ELR (cell line): ENCODE data around the gene JADE3.

Experiments used
- DNase-seq: peaks from one replicate; pipeline ENCODE4 v3.0.0-alpha.2; 2015; ENCODE audit warnings: low read depth

The JADE3 gene

DNA sequence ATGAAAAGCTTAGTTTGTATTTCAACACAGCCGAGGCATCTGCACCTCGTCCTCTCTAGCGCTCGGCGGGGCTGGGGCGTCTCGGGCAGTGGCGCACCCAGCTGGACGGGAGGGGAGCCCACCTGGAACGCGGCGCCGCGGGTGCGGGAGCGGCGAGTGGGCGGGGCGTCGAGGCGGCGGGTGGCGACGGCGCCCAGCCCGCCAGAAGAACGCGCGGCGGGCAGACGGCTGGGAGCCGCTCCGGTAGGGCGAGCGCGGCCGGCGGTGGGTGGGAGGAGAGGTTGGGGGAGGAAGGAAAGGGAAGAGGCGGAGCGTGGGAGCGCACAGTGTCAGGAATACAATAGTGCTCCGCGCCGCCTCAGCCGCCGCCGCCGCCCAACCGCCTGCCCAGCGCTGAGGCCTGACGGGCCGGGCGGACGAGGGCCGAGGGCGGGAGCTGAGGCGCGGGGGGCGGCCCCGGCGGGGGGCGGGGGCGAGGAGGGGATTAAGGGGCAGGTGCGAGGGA, at the start of gene JADE3:
Gene JADE3 (plus strand): TSS at position 324 of the 505 bp plus-strand sequence. CDS start 72,474 bp downstream, outside the sequence.
- DNase-seq: peak; percentile 75

DNA sequence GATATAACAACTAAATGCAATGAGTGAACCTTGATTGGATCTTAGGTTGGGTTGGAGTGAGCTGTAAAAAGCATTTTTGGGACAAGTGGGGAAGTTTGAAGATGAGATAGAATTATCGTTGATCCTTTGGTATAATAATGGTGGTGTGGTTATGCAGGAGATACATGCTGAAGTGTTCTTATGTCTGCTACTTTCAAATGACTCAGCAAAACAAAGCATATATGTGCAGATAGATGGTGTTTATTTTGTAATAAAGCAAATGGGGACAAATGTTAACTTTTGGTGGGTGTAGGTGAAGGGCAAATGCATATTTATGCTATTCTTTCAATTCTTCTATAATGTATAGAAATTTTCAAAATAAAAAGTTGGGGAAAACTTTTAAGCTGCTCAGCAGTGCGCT, 49.1 kb upstream of the JADE3 start:
- DNase-seq: no peak

DNA sequence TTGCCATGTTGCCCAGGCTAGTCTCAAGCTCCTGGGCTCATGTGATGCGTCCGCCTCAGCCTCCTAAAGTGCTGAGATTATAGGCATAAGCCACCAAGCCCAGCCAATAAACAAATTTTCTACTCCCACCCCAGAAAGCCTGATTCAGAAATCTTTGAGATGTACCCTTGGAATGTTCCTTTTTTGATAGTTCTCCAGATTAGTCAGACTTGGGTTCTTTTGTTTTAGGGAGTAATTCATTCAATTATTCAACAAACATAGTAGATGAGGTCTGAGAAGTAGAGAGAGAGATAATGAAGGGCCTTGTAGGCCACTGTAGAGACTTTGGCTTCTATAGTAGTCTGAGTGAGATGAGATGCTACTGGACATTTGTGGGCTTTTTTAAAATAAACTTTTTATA, 47.6 kb upstream of the JADE3 start:
- DNase-seq: no peak

DNA sequence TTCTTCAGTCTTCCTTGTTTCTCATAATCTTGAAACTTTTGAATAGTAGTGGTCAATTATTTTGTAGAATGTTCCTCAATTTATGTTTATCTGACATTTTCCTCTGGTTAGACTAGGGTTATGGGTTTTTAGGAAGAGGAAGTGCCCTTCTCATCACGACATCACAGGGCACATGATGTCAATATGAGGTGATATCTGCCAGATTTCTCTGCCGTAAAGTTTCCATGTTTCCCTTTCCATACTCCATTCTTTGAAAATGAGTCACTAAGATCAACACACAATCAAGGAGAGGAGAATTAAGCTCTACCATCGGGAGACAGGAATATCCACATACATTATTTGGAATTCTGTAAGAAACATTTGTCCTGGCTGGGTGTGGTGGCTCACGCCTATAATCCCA, 46.9 kb upstream of the JADE3 start:
- peak; percentile 70 for DNase-seq

DNA sequence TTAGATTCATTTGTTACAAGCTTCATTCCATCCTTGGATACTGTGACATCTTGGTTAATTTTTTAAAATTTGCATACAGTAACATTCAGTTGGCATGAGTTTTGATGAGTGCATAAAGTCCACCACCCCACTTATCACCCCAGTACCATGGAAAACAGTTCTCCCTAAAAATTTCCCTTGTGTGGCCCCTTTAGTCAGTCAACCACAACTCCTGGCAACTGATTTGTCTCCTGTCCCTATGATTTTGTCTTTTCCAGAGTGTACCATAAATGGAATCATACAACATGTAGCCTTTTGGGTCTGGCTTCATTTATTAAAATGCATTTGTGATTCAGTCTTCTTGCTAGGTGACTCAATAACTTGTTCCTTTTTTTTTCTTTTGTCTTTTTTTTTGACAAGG, 45.5 kb upstream of the JADE3 start:
- DNase-seq: no peak

DNA sequence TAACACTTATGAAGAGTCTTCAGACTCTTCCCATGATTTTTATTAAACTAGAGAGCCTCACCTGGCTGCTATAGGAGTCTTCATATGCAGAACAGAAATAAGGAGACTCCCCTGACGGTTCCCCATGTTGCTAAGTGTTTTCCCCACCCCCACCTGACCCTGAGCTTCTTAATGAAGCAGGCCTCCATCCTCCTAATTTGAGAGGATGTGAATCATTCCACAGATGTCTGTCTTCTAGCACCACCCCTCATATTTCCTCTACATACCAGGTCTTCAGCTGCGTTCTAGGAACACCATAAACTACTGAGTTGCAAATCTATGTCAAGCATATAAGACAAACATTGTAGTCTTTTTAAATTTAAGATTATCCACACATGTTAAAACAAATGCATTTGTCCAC, 38.5 kb upstream of the JADE3 start:
- peak; percentile 45 for DNase-seq

DNA sequence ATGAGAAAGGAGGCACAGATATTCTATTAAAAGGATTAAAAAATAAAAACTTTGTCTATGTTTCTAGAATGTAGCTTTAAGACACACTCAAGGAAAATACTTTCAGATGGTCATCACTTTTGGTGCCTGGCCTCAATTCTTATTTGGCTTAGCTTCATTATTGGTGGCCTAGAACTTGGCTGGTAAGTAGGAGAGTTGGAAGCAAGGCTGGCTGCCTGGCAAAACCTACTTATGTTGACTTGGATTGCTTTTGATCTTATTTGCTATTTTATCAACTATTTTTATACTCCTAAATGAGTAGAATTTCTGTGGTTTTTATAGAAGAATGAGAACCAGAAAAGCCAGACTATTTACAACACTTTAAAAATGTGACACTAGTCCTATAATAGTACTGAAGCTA, 35.3 kb upstream of the JADE3 start:
- DNase-seq: no peak

DNA sequence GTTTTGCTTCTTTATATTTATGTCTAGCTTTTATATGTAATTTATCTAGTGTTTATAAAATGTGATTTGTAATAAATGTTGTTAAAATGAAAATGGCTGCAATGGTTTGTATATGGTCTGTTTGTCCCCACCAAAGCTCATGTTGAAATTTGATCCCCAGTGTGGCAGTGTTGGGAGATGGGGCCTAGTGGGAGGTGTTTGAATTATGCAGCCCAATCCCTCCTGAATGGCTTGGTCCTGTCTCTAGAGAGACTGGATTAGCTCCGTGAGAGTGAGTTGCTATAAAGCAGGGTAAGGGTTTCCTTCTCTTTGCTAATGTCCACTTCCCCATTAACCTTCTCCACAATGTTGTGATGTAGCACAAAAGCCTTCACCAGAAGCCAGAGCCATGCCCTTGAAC, 30.0 kb upstream of the JADE3 start:
- no peak for DNase-seq

DNA sequence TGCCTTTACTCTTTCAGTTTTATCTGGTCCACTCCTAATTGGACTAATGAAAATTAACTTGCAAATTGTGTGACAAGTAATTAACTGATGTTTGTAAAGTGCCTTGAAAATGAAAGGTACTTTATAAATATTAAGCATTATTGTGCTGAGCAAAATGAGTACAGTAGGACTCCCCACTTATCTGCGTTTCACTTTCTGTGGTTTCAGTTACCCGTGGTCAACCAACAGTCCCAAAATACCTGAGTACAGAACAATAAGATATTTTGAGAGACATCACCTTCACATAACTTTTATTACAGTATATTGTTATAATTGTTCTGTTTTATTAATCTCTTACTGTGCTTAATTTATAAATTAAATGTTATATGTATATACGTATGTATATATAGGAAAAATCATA, 27.4 kb upstream of the JADE3 start:
- DNase-seq: no peak

DNA sequence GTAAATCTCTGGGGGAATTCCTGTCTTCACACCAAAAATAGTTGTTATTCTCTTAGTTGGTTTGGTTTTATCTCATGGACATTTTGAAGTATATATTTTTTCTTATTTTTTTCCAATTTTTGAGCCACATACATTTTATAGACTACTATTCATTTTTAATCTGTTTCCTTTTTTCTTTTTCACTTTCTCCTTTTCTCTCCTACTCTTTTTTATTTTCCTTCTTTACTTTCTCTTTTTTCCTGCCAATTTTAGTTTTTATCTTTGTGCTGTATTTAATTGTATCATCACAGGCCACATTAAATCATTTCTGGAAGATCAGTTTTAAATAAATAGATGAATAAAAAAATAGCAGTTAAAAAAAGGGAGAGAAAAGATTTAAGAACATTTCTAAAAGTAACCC, 14.0 kb upstream of the JADE3 start:
- DNase-seq: no peak

DNA sequence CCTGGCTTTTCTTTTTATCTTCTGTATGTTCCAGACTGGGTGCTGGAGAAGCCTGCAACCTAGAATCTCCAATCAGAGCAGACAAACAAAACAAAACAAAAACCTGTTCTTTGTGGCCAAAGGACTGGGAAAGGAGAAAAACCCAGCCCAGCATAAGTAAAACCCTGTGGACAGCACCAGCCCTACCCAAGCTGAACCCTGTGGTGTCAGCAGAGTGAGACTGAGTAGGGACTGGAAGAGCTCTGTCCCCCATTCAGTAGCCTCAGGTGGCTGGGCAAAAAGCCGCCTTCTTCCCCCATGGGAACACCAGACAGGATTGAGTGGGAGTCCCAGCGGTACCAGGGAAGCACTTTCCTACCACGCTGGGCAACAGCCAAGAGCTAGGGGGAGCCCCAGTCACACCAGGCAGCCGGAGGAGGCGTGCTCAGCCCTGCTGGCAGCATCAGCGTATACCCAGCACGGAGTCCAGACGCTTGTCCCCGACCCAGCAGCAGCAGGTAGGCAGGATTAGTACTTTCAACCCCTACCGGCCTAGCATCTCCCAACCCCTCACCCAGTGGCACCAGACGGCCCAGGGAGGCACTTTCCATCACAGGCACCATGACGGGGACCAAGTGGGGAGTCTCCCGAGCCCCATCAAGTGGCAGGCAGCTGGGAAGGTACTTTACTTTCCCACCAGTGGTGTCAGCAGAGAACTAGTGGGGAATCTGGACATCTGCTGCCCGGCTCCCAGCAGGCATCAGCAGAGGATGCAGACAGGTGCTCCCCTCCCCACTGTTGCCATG, 8.6 kb upstream of the JADE3 start:
- peak; percentile 75 for DNase-seq

DNA sequence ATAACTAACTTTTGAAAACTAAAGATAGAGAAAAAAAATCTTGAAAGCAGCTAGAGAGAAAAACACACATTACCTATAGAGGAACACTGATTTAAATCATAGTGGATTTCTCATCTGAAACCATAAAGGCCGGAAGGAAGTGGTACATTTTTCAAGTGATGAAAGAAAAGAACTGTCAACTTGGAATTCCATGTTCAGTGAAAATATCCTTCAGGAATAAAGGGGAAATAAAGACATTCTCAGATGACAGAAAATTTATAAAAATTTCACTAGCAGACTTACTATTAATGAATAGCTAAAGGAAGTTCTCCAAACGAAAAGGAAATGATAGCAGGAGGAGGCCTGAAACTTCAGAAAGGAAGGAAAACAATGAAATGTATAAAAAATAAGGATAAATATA, 7.6 kb upstream of the JADE3 start:
- no peak for DNase-seq

DNA sequence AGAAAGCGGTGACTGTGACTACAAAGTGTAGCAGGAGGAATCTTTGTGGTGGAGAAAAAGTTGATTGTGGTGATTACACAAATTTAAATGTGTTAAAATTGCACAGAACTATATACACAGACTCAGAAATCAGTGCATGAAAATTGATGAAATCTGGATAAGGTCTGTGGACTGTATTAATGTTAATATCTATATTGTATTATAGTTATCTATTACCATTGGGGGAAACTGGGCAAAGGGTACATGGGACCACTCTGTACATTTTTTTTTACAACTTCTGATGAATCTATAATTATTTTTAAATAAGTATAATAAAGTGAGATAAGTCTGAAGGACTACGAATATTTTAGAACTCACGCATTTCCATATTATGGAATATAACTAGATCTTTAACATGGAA, 1.8 kb upstream of the JADE3 start:
- no peak for DNase-seq

DNA sequence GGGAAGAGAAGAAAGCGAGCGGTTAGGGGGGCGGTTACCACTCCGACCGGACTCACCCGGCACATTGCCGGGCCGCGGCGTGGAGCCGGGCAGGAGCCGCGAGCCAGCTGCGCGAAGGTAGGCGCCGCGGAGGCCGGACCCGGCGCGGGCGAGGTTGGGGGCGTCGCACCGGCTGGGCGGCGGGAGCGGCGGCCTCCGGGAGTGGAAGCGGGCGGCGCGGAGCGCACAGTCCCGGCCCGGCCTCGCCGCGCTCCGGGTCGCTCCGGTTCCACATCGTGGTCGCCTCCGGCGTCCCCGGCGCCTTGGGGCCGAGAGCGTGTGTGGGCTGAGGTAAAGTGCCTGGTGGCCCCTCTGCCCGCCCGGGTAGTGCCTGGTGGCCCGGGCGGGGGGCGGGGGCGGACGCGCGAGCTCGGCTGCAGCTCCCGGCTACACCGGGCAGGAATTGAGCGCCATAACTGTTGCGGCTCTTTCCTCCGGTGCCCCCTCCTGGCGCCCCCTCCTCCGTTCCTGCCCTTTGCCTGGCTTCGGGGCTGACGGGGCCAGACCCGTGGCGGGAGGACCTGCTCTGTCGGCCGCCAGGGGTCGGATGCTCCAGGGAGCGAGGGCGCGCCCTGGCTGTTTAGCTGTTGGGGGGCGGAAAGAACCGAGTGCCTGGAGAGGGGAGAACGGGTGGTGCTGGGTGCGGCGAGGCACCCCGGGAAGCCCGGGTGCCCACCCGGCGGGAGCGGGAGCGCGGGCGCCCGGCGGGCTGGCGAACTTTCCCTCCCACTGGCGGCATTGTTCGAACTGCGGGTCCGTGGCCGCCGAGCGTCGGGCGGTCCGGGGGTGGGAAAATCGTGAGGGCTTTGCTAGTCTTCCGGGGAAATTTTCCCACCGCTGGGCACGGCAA, 626 bp downstream of the JADE3 start:
- DNase-seq: peak; percentile 64

DNA sequence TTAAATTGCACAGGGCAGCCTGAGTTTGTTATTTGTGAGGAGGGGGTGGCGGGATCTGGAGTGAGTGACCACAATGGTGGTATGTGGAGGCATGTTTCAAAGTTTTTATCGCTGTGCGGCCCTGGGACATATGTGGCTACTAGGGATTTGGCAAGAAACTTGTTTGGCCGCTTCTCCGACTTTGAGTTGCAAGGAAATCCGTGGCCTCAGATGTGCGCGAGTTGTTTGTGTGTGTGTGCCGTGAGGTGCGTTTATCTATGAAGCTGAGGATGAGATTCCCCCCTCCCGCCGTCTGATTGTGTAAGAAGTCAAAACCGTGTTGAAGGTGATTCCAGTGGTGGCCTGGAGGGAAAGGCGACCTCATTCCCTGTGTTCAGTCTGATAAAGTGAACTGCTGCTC, 1.4 kb downstream of the JADE3 start:
- DNase-seq: peak; percentile 30

DNA sequence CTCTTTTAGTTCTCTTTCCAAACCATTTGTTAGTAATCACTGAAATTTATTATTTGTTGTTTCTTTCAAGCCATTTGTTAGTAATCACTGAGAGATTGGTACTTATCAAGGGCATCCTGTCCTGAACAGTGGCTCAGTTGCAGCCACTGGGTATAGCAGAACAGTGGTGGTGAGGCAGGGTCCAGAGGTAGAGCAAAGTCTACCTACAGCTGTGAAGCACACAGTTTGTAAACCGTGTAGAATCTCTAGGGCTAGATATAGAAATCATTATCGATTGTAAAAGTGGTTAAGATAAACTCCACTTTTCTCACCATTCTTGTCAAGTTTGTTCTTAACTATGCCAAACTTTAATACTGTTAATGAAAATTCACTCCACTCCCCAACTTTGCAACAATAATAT, 4.1 kb downstream of the JADE3 start:
- no peak for DNase-seq

DNA sequence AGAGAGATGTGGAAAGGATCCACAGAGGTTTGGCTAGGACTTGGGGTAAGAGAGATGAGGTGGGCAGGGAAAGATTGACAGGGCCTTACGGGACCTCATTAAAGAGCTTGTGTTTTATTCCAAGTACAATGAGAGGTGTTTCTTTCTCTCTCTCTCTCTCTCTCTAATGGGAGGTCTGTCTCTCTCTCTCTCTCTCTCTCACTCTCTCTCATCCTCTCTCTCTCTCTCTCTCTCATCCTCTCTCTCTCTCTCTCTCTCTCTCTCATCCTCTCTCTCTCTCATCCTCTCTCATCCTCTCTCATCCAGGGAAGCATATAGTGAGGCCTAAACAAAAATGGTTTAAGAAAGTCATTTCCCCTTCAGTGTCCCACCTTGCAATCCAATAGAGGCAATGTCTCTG, 5.4 kb downstream of the JADE3 start:
- DNase-seq: no peak

DNA sequence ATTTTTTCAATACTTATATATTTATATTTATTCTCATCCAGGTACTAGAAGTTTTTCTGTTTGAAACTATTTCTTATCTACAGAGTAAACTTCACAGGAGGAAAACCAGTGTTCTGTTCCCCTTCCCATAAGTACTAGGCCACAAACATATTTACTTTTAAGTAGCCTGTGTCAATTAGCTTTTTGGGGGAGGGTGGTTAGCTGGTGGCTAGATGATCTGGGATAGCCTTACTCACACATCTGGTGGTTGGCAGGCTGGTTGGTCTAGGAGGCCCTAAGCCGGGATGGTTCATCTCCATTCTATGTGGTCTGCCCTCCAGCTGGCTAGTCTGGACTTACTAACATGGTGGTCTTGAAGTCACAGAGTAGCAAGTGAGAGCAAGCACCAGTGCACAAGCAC, 6.2 kb downstream of the JADE3 start:
- DNase-seq: no peak

DNA sequence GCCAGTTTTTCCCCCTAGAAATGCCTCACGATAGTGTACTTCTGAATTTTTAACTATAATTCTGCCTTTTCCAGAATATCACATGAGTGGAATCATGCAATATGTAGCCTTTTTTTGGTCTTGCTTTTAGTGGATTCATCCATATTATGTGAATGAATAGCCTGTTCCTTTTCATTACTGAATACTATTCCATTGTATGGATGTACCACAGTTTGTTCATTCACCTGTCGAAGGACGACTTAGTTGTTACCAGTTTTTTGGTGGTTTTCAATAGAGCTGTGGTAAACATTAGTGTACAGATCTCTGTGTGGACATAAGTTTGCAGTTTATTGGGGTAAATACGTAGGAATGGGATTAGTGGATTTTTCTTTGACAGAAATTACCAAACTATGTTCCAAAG, 8.0 kb downstream of the JADE3 start:
- DNase-seq: no peak

DNA sequence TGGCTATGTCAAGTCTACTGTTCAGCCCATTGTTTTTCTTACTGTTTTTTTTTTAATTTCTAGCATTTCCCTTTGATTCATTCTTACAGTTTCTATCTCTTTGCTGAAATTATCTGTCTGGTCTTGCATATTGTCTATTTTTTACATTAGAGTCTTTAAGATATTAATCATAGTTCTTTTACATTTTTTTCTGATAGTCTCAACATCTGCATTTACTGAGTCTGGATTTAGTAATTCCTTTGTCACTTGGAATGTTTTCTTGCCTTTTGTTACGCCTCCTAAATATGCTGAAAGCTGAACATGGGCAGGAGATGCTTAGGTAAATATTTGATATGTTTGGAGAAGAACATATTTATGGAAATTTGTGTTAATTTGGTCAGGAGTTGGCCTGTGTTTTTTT, 10.4 kb downstream of the JADE3 start:
- DNase-seq: peak; percentile 22

DNA sequence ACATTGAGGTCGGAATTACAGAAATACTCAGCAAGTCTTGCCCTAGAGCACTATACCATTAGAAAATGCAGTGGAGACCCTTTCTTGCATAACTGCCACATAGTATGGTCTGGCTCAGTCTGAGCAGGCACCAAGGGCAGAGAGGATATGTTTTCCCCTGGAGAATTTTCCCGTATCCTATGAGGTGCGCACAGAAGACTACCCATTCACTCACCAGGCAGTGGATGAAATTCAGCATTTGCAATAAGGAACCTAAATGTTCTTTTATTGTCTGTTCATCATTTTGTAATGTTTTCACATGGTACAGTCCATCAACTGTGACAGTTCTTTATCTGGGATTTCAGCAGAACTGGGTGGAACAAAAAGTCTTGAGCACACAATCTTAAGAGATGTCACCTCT, 15.5 kb downstream of the JADE3 start:
- no peak for DNase-seq

DNA sequence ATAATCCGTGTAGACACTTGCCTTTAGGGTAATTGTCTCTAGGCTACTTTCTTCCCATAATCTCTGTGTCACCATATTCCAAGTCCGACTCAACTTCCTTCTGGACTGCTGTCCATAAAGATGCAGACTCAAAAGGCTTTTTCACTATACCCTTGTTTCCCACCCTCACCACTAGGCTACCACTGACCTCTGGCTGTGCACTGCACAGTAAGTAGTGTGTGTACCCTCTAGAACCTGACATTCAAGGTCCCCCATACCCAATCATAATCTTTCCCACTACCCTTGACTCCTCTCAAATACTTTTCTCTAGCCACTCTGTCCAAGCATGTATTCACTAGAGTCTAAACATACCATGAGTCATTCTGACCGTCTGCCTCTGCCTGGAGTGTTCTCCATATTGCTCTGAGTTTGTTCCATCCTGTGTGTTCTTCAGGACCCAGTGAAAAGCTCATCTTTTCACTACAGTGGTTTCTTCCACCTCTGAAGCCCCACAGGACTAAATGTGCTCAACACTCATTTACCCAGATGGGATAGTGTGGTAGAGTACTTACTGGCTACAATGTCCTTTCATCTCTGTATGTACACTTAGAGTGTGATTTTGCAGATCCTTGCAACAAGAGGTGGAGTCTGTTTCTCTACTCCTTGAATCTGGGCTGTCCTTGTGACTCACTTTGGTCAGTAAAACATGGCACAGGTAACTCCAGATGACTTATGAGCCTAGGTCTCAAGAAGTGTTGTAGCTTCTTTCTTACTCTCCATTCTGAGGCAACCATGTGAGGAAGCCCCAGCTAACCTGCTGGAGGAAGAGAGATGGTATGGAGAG, 17.4 kb downstream of the JADE3 start:
- DNase-seq: peak; percentile 60
